Calu3 (cell line): ENCODE results near the gene NLGN4Y. TPM values are rescaled to one million over a fixed set of nuclear protein-coding genes. Genes with fewer than 3 reads are reported as not detected.

Source experiments
- BruUV-seq: library from RNA; stranded (reverse); fragments of 400-500 nt; replicated peaks from 2 replicates; lab custom pipeline; 2021; lab: Mats Ljungman, UMichigan
- CTCF ChIA-PET: fragments of 300-600 bp; sonication (Branson Sonifier 250); formaldehyde crosslinking; loops from one replicate; lab custom pipeline; 2022; ENCODE audit warnings: antibody characterized with exemption; lab: Charles Lee
- DNase-seq: peaks from one replicate; pipeline ENCODE4 v3.0.0; 2022
- H3K27ac Mint-ChIP-seq: one replicate; pipeline ENCODE4 v1.8.0; 2022; ENCODE audit warnings: mixed read lengths; ENCODE audit not compliant: unreplicated experiment
- H3K27me3 Mint-ChIP-seq: one replicate; pipeline ENCODE4 v1.8.0; 2022; ENCODE audit warnings: mixed read lengths; ENCODE audit not compliant: unreplicated experiment
- H3K36me3 Mint-ChIP-seq: one replicate; pipeline ENCODE4 v1.8.0; 2022; ENCODE audit warnings: mild to moderate bottlenecking, moderate library complexity, mixed read lengths; ENCODE audit not compliant: insufficient read depth, unreplicated experiment
- H3K4me1 Mint-ChIP-seq: one replicate; pipeline ENCODE4 v1.8.0; 2022; ENCODE audit warnings: mild to moderate bottlenecking, low read depth, mixed read lengths; ENCODE audit not compliant: unreplicated experiment
- H3K4me3 Mint-ChIP-seq: one replicate; pipeline ENCODE4 v1.8.0; 2022; ENCODE audit warnings: mild to moderate bottlenecking, low read depth, moderate library complexity, mixed read lengths; ENCODE audit not compliant: unreplicated experiment
- H3K9me3 Mint-ChIP-seq: one replicate; pipeline ENCODE4 v1.8.0; 2022; ENCODE audit warnings: low read depth, mixed read lengths; ENCODE audit not compliant: unreplicated experiment
- intact Hi-C: fragments of 100-400 bp; cut with micrococcal nuclease; formaldehyde crosslinking; loops from one replicate; pipeline ENCODE4 v1.10.0; 2022; ENCODE audit not compliant: unreplicated experiment
- total RNA-seq: library from RNA; stranded (reverse); gene quantifications from 2 replicates; pipeline ENCODE4 v1.2.3, GENCODE V29; 2022
- TF ChIP-seq, protein P1 (sequence below): fragments of 200-600 bp; IDR thresholded peaks from one replicate; pipeline ENCODE4 v1.8.0; 2022; ENCODE audit warnings: antibody characterized with exemption; ENCODE audit not compliant: unreplicated experiment

NLGN4Y gene
- total RNA-seq, 1 experiment from 2014 or later: not detected

DNA sequence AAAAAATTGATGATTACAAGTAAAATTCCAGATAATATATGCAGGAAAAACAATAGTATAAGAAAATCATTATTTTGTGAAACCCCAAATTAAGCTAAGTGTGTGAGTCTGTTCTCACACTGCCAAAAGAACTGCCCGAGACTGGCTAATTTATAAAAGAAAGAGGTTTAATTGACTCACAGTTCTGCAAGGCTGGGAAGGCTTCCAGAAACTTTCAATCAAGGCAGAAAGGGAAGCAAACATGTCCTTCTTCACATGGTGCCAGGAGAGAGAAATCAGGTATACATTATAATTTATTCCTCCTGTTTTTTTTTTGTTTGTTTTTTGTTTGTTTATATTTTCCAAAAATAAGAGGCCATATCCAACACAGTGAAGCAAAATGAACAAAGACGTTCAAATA lies 276.8 kb downstream of the NLGN4Y start:
- TF ChIP-seq, protein P1, sequence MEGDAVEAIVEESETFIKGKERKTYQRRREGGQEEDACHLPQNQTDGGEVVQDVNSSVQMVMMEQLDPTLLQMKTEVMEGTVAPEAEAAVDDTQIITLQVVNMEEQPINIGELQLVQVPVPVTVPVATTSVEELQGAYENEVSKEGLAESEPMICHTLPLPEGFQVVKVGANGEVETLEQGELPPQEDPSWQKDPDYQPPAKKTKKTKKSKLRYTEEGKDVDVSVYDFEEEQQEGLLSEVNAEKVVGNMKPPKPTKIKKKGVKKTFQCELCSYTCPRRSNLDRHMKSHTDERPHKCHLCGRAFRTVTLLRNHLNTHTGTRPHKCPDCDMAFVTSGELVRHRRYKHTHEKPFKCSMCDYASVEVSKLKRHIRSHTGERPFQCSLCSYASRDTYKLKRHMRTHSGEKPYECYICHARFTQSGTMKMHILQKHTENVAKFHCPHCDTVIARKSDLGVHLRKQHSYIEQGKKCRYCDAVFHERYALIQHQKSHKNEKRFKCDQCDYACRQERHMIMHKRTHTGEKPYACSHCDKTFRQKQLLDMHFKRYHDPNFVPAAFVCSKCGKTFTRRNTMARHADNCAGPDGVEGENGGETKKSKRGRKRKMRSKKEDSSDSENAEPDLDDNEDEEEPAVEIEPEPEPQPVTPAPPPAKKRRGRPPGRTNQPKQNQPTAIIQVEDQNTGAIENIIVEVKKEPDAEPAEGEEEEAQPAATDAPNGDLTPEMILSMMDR: no peak

DNA sequence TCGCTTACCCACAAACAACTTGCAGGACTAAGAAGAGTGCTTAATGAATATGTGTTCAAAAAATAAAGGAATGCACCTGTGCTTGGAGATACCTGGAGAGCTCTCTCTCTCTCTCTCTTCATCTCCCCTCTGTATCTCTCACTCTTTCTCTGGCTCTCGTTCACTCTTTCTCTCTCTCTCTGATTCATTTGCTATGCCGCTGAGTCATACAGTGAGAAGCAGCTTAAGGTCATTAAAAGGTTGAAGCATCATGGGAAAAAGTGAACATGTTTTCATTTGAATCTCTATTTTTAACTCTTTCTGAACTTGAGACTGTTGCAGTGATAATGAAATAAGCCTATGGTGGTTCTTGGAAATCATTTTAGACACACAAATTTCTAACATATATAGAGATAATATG lies 277.8 kb downstream of the NLGN4Y start:
- CTCF ChIA-PET: no interaction called here
- no peak for DNase-seq
- intact Hi-C loops: no loop called here
- Mint-ChIP-seq H3K9me3 (no peaks in the 10 kb centered on the region), H3K27me3 (no peaks in the 10 kb centered on the region), H3K27ac (no peak overlapping the region), H3K4me1 (no peaks in the 10 kb centered on the region), H3K36me3 (no peaks in the 10 kb centered on the region), H3K4me3 (no peak overlapping the region)
- BruUV-seq: no TSS peak
- TF ChIP-seq, protein P1: no peak

More for the DNA sequence above, 276.8 kb downstream of the NLGN4Y start:
- H3K4me1 Mint-ChIP-seq: no peaks in the 10 kb centered on the region
- DNase-seq: no peak
- no peak overlapping the region for H3K27ac Mint-ChIP-seq
- H3K4me3 Mint-ChIP-seq: no peak overlapping the region
- H3K9me3 Mint-ChIP-seq: no peaks in the 10 kb centered on the region
- no peaks in the 10 kb centered on the region for H3K36me3 Mint-ChIP-seq
- intact Hi-C loops: no loop called here
- CTCF ChIA-PET: no interaction called here
- no TSS peak for BruUV-seq
- H3K27me3 Mint-ChIP-seq: no peaks in the 10 kb centered on the region

DNA sequence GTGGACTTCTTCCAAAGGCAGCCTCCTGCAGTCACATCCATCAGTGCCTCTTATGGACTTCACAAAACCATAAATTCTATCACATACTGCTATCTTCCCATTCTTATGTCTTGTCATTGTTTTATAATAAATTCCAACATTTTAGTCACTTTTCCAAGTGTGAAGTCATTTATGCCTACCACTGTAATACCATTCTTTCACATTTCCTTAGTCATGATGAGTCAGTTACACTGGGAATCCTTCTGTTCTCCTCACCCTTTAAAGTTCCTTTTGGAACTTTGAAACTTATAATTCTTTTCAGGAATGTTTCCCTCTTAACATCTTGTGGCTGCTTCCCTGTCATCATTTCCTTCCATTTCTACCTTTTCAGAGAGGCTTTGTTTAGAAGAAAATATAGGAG lies 279.7 kb downstream of the NLGN4Y start:
- TF ChIP-seq, protein P1: no peak
- Mint-ChIP-seq H3K27ac (no peak overlapping the region), H3K9me3 (no peaks in the 10 kb centered on the region), H3K27me3 (no peaks in the 10 kb centered on the region), H3K4me3 (no peak overlapping the region), H3K4me1 (no peaks in the 10 kb centered on the region), H3K36me3 (no peaks in the 10 kb centered on the region)
- CTCF ChIA-PET: no interaction called here
- BruUV-seq: no TSS peak
- intact Hi-C loops: no loop called here
- no peak for DNase-seq

DNA sequence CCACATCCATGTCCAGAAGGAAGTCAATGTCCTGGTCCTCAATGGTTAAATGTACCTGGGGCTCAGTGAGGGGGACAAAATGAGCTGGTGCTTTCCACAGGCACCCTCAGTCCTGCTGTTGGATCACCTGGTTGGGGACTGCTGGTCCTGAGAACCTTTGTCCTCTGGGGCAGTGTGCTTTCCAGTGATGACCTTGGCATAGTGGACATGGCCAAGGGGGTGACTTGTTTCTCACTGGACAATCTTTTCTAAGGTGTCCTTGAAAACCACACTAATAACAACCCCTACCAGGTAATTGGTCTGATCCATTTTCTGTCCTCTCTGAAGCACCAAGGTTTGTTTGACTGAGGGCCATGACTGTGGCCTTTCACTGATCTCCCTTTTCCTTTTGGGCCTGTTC lies 294.1 kb downstream of the NLGN4Y start:
- no peak for DNase-seq
- CTCF ChIA-PET: no interaction called here
- intact Hi-C loops: no loop called here
- no TSS peak for BruUV-seq
- Mint-ChIP-seq H3K4me1 (no peaks in the 10 kb centered on the region), H3K4me3 (no peak overlapping the region), H3K27ac (no peak overlapping the region), H3K9me3 (no peaks in the 10 kb centered on the region), H3K36me3 (no peaks in the 10 kb centered on the region), H3K27me3 (no peaks in the 10 kb centered on the region)
- TF ChIP-seq, protein P1: no peak

DNA sequence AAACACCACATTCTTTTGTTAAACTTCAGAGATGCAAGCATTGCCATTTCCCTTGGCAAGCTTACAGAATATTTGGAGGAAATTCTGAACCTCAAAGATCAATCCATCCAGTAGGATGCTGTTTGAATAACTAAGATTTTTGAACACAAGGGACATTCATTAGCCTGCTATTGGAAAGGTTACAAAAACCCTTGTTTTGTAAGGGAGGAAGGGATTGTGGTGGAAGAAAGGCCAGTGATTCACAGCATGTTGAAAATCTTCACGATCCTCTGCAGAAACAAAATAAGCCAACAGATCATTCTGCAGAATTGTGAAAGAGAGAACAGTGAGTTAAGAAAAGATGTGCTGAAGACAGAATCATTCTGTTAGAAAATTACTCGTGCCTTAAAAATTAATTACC lies 297.9 kb downstream of the NLGN4Y start:
- TF ChIP-seq, protein P1: no peak
- Mint-ChIP-seq H3K4me3 (no peak overlapping the region), H3K27me3 (no peaks in the 10 kb centered on the region), H3K27ac (no peak overlapping the region), H3K36me3 (no peaks in the 10 kb centered on the region), H3K9me3 (no peaks in the 10 kb centered on the region), H3K4me1 (no peaks in the 10 kb centered on the region)
- CTCF ChIA-PET: no interaction called here
- no peak for DNase-seq
- intact Hi-C loops: no loop called here
- no TSS peak for BruUV-seq
